Fibroblast of lung (primary cell): ENCODE measurements around the gene CDH4. TPM values are rescaled to one million over a fixed set of nuclear protein-coding genes. Genes with fewer than 3 reads are reported as not detected.

Experiments used
- DNase-seq, 2 donors: peaks; one replicate each; pipeline versions ENCODE4 v3.0.0 to v3.0.0-alpha.2; 2010; ENCODE audit warnings: low read depth in 2 of 2
- H2AFZ ChIP-seq: 2 replicates; pipeline ENCODE4 v1.5.1; 2012; ENCODE audit warnings: low read length, control low read depth, inconsistent platforms
- H3K27ac ChIP-seq: 2 replicates; pipeline ENCODE4 v1.5.1; 2011; ENCODE audit warnings: low read length, control low read depth; ENCODE audit not compliant: insufficient read depth
- H3K27me3 ChIP-seq: 2 replicates; pipeline ENCODE4 v1.5.1; 2011; ENCODE audit warnings: mild to moderate bottlenecking, low read length; ENCODE audit not compliant: control insufficient read depth, insufficient read depth
- H3K36me3 ChIP-seq: 2 replicates; pipeline ENCODE4 v1.5.1; 2011; ENCODE audit warnings: low read length; ENCODE audit not compliant: control insufficient read depth, insufficient read depth
- H3K4me1 ChIP-seq: 2 replicates; pipeline ENCODE4 v1.5.1; 2011; ENCODE audit warnings: low read length; ENCODE audit not compliant: control insufficient read depth, insufficient read depth; ENCODE audit errors: extremely low read depth
- H3K4me2 ChIP-seq: 2 replicates; pipeline ENCODE4 v1.5.1; 2011; ENCODE audit warnings: low read length, control low read depth; ENCODE audit not compliant: insufficient read depth; ENCODE audit errors: extremely low read depth
- H3K4me3 ChIP-seq, 4 experiments: fragments of 200-600 bp in 1 of 4; sonication (generic) in 1 of 4; replicated peaks in 1 of 4; 2 replicates each; pipeline ENCODE4 v1.5.1; 2011 to 2016; ENCODE audit warnings: low read length in 4 of 4, low read depth in 3 of 4, mild to moderate bottlenecking in 3 of 4, control low read depth in 2 of 4, inconsistent platforms in 1 of 4, mixed read lengths in 1 of 4; ENCODE audit not compliant: insufficient read depth in 1 of 4; ENCODE audit errors: control extremely low read depth in 1 of 4
- H3K79me2 ChIP-seq: 2 replicates; pipeline ENCODE4 v1.5.1; 2012; ENCODE audit warnings: mild to moderate bottlenecking, low read length, inconsistent platforms; ENCODE audit not compliant: control insufficient read depth, insufficient read depth
- H3K9ac ChIP-seq: 2 replicates; pipeline ENCODE4 v1.5.1; 2011; ENCODE audit warnings: mild to moderate bottlenecking, low read length, control low read depth; ENCODE audit not compliant: insufficient read depth
- H3K9me3 ChIP-seq: 2 replicates; pipeline ENCODE4 v1.5.1; 2012; ENCODE audit warnings: low read depth, low read length; ENCODE audit not compliant: control insufficient read depth, insufficient read depth
- H4K20me1 ChIP-seq: 2 replicates; pipeline ENCODE4 v1.5.1; 2011; ENCODE audit warnings: low read length; ENCODE audit not compliant: control insufficient read depth, insufficient read depth; ENCODE audit errors: extremely low read depth
- EZH2 ChIP-seq: IDR thresholded peaks from 2 replicates; pipeline ENCODE4 v1.5.1; 2012; ENCODE audit warnings: low read length, control low read depth, mild to moderate bottlenecking; ENCODE audit errors: missing control alignments
- polyA plus RNA-seq, 2 donors: library from polyadenylated mRNA; depleted of rRNA in 1 of 2; stranded (reverse) in 1 of 2; unstranded in 1 of 2; fragments of >200 nt; gene quantifications; 2 replicates each; pipeline ENCODE4 v1.2.1, GENCODE V29; 2011 to 2012; ENCODE audit warnings: missing spikeins in 1 of 2
- total RNA-seq: library from RNA; depleted of rRNA; stranded (reverse); fragments of >200 nt; gene quantifications from 2 replicates; pipeline ENCODE4 v1.2.1, GENCODE V29; 2014
- TF ChIP-seq, protein P1 (sequence below), 2 donors: IDR thresholded peaks in 1 of 2; conservative IDR thresholded peaks in 1 of 2; 1 replicate in 1 of 2; 2 replicates in 1 of 2; pipeline ENCODE4 v1.5.1; 2011 to 2012; ENCODE audit warnings: low read length in 2 of 2, control low read depth in 1 of 2, inconsistent platforms in 1 of 2, low read depth in 1 of 2, mild to moderate bottlenecking in 1 of 2

Gene CDH4
- total and polyA plus RNA-seq, 2 donors (not counting 1 experiment from before 2014, with no cell fraction given): 4.8 to 6.8 TPM

DNA sequence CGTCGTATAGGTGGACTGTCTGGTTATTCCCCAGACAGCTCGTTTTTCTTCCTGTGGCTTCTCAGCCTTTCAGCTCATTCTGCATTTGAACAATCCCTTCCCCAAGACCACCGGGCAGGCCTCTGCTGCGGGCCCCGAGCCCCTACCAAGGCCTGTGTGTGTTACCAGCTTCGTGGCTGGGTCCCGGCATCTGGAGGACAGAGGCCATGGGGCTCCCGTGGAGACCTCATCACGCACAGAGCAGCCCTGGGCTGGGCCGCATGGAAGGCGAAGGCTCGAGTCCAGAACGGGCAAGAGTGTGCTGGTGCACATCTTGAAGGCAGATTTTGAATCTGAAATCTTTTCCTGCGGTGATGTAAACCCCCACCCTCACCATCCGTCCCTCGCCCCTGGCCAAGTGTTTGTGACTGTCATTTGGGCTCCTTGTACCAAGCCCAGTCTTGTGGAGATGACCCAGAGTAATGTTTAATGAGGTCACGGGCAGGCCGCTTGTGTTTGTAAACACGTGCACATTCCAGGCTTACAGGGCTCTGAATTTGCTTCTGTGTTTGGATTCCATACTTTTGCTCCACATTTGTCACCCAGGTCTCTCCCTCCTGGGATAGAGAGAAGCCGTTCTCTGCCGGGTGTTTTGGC lies 119.6 kb downstream of the CDH4 start:
- H3K9ac ChIP-seq: no peak overlapping the region
- TF ChIP-seq, protein P1, sequence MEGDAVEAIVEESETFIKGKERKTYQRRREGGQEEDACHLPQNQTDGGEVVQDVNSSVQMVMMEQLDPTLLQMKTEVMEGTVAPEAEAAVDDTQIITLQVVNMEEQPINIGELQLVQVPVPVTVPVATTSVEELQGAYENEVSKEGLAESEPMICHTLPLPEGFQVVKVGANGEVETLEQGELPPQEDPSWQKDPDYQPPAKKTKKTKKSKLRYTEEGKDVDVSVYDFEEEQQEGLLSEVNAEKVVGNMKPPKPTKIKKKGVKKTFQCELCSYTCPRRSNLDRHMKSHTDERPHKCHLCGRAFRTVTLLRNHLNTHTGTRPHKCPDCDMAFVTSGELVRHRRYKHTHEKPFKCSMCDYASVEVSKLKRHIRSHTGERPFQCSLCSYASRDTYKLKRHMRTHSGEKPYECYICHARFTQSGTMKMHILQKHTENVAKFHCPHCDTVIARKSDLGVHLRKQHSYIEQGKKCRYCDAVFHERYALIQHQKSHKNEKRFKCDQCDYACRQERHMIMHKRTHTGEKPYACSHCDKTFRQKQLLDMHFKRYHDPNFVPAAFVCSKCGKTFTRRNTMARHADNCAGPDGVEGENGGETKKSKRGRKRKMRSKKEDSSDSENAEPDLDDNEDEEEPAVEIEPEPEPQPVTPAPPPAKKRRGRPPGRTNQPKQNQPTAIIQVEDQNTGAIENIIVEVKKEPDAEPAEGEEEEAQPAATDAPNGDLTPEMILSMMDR (conservative IDR thresholded peaks at IDR 0.05 in 1 of 2, IDR thresholded peaks at IDR 0.05 in 1 of 2; ENCODE audit: low read depth in 1 of 2, low read length in 2 of 2): no peak
- TF ChIP-seq EZH2: no peak
- no peaks in the 10 kb centered on the region for H3K4me1 ChIP-seq
- H4K20me1 ChIP-seq: no peaks in the 10 kb centered on the region
- no peaks in the 10 kb centered on the region for H3K9me3 ChIP-seq
- no peaks in the 10 kb centered on the region for H3K27me3 ChIP-seq
- H3K4me3 ChIP-seq: no peak overlapping the region
- no peak overlapping the region for H2AFZ ChIP-seq
- no peak for DNase-seq
- no peak overlapping the region for H3K27ac ChIP-seq
- no peaks in the 10 kb centered on the region for H3K36me3 ChIP-seq
- H3K79me2 ChIP-seq: peaks cover 2% of the 10 kb centered on the region
- H3K4me2 ChIP-seq: no peak overlapping the region

DNA sequence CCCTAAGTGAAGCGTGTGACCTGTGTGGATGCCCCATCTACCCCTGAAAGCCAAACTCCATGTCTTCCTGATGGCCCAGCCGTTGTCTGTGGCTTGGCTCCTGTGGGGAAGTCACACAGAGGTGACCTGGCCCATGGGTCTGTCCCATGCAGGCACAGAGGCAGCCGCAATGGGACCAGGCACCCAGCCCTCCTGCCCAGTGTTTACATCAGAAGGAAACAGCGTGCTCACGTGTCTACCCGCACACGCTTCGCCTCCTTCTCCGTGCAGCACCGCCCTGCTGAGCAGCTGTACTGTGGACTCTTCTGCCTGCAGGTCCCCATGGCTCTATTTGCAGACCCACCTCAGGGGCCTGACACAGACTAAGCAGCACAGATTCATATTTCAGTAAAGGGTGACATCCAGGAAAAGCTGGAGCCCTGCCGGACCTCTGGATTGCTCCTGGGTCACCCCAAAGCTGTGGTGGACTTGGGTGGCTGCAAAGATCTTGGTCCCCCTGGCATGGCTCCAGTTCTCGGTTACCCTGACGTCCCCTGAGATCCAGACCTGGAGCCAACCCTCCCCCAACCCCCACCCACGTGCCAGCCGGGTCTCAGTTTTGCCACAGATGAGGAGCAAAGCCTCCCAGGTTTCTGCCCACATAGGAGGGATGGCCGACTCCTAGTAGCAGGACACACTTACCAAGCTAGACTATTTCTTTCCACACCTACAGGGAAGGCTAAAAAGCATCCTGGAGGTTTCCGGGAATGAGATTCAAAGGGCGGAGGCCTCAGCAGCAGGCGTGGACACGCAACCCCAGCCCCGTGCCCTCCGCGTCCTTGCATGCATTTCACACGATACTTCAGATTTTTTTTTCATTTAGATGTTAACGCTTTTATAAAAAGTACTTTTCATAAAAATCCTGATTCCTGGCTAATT lies 120.3 kb downstream of the CDH4 start:
- Histone ChIP-seq H2AFZ (no peak overlapping the region), H3K79me2 (peaks cover 2% of the 10 kb centered on the region), H3K4me1 (no peaks in the 10 kb centered on the region), H3K27ac (no peak overlapping the region), H3K9ac (no peak overlapping the region), H3K36me3 (no peaks in the 10 kb centered on the region), H3K27me3 (no peaks in the 10 kb centered on the region), H4K20me1 (no peaks in the 10 kb centered on the region), H3K4me2 (no peak overlapping the region), H3K9me3 (no peaks in the 10 kb centered on the region), H3K4me3 (no peak overlapping the region)
- TF ChIP-seq, protein P1 (conservative IDR thresholded peaks at IDR 0.05 in 1 of 2, IDR thresholded peaks at IDR 0.05 in 1 of 2; ENCODE audit: low read depth in 1 of 2, low read length in 2 of 2): no peak
- TF ChIP-seq EZH2: no peak
- DNase-seq: no peak

DNA sequence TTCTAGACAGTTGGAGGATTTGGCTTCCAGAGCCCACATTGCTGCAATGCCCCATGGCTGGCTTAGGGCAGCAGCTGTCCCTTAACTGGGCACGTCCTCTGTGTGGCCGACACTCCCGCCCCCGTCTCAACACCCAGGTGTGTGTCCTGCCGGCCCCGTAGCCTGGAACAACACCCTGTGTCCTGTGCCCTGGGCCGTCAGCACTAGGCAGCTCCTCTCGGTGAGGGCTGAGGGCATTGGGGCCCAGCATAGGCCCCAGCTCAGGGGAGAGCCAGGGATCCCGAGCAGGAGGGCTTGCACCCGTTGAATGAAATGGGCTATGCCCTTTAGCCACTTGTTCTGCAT lies 121.0 kb downstream of the CDH4 start:
- no peaks in the 10 kb centered on the region for H4K20me1 ChIP-seq
- no peaks in the 10 kb centered on the region for H3K36me3 ChIP-seq
- H3K79me2 ChIP-seq: peaks cover 2% of the 10 kb centered on the region
- no peak overlapping the region for H3K9ac ChIP-seq
- H3K4me1 ChIP-seq: no peaks in the 10 kb centered on the region
- H2AFZ ChIP-seq: no peak overlapping the region
- H3K27ac ChIP-seq: no peak overlapping the region
- DNase-seq: no peak
- no peaks in the 10 kb centered on the region for H3K9me3 ChIP-seq
- H3K27me3 ChIP-seq: no peaks in the 10 kb centered on the region
- H3K4me2 ChIP-seq: no peak overlapping the region
- H3K4me3 ChIP-seq: no peak overlapping the region
- TF ChIP-seq, protein P1 (conservative IDR thresholded peaks at IDR 0.05 in 1 of 2, IDR thresholded peaks at IDR 0.05 in 1 of 2; ENCODE audit: low read depth in 1 of 2, low read length in 2 of 2): no peak
- no peak for TF ChIP-seq EZH2
